GM19467 (cell line): ENCODE measurements around the gene LONP1.
"Not testable (repeated sequence)": the region's sequence is repeated elsewhere in the genome, so short reads cannot be mapped to it uniquely, and the experiment has no call there.

Experiments
- ATAC-seq: cut with Tn5 transposase; IDR thresholded peaks from one replicate; pipeline ENCODE4 v1.9.1; 2021; ENCODE audit warnings: mild to moderate bottlenecking, moderate library complexity; ENCODE audit not compliant: unreplicated experiment

The LONP1 gene

GRCh38 chr19:5711713-5712161 lies 8.2 kb downstream of the LONP1 start:
- ATAC-seq, result no peak

GRCh38 chr19:5711025-5711424 lies 8.9 kb downstream of the LONP1 start:
- ATAC-seq, result no peak

GRCh38 chr19:5707576-5708575 lies 12.1 kb downstream of the LONP1 start:
- no peak for ATAC-seq

GRCh38 chr19:5706876-5707573 lies 12.9 kb downstream of the LONP1 start:
- no peak for ATAC-seq

- ATAC-seq, result no peak
Observed at GRCh38 chr19:5705552-5705951, 14.4 kb downstream of the LONP1 start.

- ATAC-seq, result no peak
Observed at GRCh38 chr19:5703819-5704818, 15.8 kb downstream of the LONP1 start.

- not testable (repeated sequence) for ATAC-seq
Observed at GRCh38 chr19:5702053-5702410, 17.9 kb downstream of the LONP1 start.

- ATAC-seq, result no peak
Observed at GRCh38 chr19:5700455-5701092, 19.4 kb downstream of the LONP1 start.

- ATAC-seq, result no peak
Observed at GRCh38 chr19:5698635-5699422, 21.1 kb downstream of the LONP1 start.

- ATAC-seq, result no peak
Observed at GRCh38 chr19:5697890-5698634, 21.9 kb downstream of the LONP1 start.

- ATAC-seq, result no peak
Observed at GRCh38 chr19:5697022-5697889, 22.7 kb downstream of the LONP1 start.

GRCh38 chr19:5696196-5697021 lies 23.5 kb downstream of the LONP1 start:
- no peak for ATAC-seq

- ATAC-seq, result no peak
Observed at GRCh38 chr19:5695649-5696195, 24.2 kb downstream of the LONP1 start.

- ATAC-seq, result no peak
Observed at GRCh38 chr19:5694956-5695648, 24.8 kb downstream of the LONP1 start.

GRCh38 chr19:5694167-5694955 lies 25.6 kb downstream of the LONP1 start:
- no peak for ATAC-seq
